GM18873 (cell line): Measurements from ENCODE around the gene PLXNB2.
"Not testable (repeated sequence)": the region's sequence is repeated elsewhere in the genome, so short reads cannot be mapped to it uniquely, and the experiment has no call there.

ENCODE experiments used
- ATAC-seq: cut with Tn5 transposase; IDR thresholded peaks from one replicate; pipeline ENCODE4 v1.9.1; 2021; ENCODE audit warnings: mild to moderate bottlenecking, moderate library complexity, moderate number of reproducible peaks; ENCODE audit not compliant: unreplicated experiment, low FRiP score

The PLXNB2 gene

DNA sequence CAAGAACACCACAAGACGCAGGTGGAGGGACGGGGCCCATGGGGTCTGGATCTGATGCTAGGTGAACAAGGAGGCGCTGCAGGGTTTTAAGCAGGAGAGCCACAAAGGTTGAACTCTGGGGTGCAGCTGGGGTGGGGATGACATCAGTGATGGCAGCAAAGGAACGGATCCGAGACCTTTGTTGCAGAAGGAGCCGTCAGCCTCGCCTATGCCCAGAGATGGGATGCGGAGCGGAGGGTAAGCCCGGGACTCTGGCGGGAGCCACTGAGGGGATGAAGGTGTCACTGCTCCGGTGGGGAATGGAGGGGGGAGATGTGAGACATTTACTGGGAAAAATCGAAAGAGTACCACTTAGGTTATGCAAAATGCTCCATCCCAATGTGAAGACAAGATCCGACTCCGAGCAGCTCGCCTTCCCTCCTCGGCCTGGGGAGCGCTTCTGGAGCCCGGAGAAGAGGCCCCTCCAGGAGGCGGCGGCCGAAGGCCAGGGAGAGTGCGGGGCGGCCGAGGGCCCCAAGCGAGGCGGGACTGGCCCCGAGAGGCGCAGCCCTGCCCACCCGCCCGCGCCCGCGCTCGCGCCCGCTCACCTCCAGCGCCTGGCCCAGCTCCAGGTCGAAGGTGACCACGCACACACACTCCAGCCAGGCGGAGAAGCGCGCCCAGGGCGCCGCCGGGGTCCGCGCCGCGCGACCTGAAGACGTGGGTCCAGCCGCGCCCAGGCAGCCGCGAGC is 18.9 kb upstream of the PLXNB2 start:
- no peak for ATAC-seq

DNA sequence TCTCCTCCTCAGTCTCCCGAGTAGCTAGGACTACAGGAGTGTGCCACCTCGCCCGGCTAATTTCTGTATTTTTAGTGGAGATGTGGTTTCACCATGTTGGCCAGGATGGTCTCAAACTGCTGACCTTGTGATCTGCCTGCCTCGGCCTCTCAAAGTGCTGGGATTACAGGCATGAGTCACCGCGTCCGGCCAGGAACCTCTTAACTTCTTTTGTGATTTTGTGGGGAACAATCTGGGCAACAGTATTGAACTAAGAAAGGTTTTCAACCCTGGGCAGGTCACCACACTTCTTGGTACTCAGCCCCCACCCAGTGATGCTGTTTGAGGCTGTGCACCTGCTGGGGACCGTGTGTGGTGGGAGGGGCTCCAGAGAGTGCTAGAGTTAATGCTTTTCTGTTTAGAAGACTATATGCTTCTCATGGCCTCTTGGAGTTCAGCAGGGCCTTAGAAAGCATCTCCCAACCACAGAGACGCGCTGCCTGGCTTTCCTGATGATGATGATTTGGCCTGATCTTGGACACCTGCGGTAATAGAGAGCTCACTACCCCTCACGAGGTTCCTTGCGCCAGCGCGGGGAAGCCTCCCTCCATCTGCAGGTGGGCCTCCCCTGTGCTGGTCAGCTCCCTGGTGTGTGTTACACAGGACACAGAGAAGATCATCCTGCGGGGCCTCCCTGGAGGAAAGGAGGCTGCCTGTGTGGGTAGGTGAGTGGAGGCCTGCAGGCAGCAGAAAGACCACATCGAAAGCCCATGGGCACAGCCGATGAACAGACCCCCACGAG is 18.2 kb upstream of the PLXNB2 start:
- ATAC-seq: no peak

DNA sequence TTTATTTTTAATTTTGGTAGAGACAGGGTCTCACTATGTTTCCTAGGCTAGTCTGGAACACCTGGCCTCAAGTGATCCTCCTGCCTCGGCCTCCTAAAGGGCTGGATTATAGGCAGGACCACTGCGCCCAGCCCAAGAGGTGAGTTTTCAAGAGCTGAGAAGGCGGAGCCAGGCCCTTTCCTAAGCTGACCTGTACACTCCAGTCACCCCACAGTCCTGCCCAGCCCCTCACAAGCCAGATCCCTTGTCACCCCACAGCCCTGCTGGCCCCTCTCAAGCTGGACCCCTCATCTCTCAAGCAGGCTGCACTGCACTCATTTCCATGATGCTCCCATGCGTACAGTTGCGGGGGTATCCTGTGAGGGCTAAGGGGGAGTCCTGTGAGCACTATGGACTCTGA is 16.5 kb upstream of the PLXNB2 start:
- ATAC-seq: no peak

DNA sequence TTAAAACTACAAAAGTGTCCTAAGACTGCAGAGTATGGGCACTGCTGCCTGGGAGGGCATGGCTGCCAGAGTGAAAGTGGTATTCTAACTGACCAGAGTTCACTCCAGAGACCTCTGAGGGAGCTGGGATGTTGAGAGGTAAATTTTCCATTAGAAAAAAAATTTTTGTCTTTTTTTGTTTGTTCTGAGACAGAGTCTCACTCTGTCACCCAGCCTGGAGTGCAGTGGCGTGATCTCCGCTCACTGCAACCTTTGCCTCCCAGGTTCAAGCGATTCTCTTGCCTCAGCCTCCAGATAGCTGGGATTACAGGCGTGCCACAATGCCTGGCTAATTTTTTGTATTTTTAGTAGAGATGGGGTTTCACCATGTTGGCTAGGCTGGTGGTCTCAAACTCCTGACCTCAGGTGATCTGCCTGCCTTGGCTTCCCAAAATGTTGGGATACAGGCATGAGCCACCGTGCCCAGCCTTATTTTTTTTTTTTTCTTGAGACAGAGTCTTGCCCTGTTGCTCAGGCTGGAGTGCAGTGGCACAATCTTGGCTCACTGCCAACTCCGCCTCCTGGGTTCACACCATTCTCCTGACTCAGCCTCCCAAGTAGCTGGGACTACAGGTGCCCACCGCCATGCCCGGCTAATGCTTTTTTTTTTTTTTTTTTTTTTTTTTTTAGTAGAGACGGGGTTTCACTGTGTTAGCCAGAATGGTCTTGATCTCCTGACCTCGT is 15.1 kb upstream of the PLXNB2 start:
- not testable (repeated sequence) for ATAC-seq

DNA sequence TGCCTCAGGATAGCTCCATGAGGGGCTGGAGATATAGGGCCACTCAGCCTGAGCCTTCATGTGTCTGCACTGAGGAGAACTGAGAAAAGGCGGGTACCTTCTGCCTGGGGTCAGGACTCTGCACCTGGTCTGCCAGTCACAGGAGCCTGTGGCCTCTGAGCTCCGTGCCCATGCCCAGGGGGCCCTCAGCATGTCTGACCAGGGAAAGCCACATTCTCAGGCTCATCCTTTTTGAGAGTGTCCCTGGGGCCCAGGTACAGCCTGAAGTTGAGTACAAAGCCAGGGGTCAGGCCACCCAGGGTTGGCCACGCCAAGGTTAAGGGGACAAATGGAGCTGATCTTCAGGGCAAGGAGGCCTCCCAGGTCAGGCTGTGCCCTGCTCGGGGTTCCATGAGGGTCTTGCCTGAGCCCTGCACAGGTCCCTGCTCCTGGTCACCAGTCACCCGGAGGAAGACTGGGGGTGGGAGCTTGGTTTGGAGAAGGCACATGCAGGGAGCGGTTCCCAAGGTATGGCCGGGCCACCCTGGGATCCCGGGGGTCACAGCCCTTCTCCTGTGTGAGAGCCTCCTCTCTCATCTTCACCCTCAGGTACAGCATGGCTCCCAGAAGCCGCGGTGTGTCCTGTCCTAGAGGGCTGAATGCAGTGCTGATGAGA is 13.4 kb upstream of the PLXNB2 start:
- ATAC-seq: no peak

DNA sequence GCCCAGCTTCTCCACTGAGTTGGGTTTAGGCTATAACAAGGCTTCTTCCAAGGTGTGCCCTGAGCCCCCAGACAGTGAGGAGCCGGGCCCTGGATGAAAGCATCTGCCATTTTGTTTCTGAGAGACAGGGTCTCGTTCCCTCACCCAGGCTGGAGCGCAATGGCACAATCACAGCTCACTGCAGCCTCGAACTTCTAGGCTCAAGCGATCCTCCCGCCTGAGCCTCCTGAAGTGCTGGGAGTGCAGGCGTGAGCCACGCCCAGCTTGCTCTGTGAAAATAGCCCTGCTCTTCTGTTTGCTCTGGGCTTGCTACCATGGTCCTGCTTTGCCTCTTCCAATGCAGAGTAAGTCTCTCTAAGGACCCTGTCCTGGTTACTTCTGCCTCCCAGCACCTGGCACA is 12.7 kb upstream of the PLXNB2 start:
- no peak for ATAC-seq

DNA sequence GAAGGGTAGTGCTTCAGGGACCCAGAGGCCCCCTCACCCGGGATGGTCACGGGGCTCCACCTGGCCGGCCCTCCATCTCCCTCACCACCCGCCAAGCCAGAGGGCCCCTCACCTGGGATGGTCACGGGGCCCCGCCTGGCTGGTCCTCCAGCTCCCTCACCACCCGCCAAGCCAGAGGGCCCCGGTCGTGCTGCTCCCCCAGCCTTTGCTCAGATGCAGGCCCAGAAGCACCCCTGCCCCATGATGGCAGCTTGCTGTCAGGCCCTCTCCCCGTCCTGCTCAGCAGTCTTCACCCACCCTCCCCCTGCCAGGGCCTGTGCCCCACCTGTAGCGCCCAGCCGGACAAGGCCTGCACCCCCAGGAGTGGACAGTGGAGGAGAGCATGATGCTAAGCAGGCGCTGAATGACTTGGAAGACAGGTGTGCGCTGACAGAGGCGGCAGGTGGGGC is 12.1 kb upstream of the PLXNB2 start:
- no peak for ATAC-seq

DNA sequence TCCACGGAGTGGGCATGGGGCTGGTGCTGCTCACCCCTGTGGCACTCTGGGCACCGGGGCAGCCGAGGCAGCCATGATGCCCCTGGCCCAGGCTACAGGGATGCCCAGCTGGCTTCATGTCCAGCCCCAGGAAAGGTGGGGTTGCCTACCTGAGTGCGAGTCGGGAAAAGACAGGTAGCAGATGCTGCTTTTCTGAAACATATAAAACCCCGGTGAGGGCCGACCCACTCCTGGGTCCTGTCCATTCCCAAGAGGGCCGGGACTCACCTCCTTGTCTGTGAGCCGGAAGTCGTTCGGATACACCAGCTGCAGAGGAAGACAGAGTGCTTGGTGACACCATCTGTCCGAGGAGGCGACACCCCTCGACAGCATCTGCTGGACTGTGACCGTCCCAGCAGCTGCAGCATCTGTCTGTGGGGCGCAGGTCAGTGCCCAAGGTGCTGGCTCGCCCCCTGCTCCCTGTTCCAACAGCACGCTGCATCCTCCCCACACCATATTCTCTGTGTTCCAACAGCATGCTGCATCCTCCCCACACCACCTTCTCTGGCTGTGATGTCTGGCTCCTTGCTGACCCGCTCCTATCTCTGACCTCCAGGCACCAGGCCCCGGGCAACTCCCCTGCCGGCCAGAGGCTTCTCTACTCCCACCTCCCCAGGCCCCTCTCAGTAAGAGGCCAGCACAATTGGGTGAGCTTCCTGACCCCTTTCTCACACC is 11.4 kb upstream of the PLXNB2 start:
- ATAC-seq: no peak

DNA sequence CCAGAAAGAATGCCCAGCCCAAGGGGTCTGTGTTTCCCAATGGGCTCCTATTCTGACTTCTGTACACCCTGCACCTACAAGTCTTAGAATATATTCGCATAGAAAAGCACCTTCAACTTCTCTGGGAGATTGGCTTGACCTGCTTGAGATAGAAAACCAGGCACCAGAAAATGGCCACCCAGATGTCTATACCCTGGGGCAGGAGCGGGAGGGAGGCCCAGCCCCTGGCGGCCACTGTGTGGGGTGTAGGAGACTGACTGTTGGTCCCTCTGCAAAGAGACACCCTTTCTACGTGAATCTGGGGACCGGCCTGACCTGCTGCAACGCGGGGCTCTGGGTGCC is 10.9 kb upstream of the PLXNB2 start:
- no peak for ATAC-seq

DNA sequence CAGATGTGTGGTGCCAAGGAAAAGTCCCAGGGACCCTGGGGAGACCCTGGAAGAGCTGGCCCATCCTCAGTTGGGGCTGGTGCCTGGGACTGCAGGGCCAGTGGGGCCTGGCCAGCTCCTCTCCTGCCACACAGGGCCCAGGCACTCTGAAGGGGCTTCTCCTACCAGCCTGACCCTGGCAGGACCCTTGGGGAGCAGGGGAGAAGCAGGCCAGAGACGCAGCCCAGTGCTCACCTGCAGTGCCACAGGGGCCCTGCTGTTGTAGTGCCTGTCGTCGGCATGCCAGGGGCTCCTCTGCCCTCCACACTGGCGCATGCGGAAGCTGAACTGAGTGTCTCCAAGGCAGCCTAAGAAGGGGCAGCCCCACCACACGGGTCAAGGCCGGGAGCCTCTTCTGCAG is 10.2 kb upstream of the PLXNB2 start:
- no peak for ATAC-seq

DNA sequence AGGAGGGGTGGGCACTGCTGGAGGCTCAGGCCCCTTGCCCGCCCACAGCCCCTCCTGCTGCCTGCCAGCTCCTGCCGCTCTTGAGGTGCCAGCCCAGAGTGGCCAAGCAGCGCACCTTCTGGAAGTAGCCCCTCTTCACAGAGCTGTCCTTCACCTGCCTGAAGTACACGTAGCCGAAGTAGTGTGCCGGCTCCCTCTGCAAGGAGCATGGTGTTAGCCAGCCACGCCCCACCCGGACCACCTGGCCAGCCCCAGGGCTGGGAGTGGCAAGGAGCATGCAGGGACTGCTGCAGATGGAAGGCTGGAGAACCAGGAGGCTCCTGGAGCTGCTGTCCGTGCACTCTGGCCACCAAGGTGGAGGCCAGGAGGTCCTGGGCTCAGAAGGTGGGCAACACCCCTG is 9.7 kb upstream of the PLXNB2 start:
- no peak for ATAC-seq

DNA sequence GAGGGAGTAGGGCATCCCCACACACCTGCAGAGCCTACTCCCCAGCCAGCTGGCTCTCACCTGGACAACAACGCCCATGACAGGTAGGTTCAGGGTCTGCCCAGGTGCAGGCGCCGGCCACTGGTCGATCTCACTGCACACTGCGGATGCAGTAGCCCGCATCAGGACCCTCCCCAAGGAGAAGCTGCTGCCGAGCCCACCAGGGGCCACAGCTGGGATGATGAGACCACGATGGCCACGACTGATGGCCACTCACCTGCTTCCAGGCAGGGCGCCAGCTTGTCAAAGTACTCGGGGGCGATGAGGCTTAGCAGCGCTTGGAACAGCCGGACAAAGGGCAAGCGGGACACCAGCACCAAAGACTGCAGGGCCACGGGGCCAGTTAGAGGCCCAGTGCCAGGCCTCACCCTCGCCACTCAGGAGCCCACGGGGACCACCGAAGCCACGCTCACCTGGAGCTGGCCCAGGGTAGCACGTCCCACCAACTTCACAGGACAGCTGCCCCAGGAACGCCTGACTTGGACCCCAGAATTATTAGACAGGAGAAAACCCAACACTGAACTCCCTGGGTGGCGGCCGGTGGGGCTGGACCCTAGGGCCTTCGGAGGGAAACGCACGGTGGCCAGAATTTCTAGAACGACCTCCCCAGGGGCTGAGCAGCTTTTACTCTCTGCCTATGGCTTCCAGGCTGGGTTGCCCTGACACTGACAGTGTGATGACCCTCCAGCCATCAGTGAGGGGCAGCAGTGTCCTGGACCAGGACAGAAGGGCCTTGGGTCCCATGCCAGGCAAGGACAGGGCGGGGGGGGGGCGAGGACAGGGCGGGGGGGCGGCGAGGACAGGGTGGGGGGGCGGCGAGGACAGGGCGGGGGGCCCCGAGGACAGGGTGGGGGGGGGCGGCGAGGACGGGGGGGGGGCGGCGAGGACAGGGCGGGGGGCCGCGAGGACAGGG is 8.9 kb upstream of the PLXNB2 start:
- no peak for ATAC-seq

DNA sequence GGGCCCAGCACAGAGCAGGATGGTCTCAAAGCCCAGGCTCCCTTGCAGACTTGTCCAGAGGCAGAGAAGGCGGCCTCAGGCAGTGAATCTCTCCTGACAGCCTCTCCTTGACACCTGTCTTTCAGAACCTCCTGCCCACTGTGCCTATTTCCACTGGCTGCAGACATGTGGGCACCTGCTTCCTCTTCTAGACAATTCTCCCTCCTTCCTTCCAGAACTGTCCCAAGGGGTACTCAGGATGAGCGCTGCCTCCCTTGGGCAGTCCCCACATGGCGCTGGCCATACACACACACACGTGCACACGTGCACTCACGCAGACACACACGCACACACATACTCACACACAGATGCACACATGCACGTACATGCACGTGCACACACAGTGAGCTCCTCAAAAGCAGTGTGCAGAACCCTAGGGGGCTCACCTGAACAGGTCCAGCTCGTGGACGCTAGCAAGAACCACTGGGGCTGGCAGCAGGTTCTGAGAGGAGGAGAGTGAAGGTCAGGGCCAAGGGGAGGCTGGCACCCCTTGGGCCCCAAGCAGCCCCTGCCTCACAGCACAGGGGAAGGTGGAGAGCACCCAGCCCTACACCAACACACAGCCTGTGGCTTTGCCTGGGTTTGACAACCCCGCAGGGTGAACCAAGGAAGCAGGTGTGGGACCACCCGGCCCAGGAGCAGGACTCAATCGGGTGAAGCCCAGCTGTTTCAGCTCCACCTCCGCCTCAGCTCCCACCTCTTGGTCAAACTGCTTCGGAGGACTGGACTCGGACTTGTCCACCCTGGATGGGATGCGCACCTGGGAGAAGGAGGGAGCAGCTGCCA is 8.1 kb upstream of the PLXNB2 start:
- ATAC-seq: peak; percentile 6

DNA sequence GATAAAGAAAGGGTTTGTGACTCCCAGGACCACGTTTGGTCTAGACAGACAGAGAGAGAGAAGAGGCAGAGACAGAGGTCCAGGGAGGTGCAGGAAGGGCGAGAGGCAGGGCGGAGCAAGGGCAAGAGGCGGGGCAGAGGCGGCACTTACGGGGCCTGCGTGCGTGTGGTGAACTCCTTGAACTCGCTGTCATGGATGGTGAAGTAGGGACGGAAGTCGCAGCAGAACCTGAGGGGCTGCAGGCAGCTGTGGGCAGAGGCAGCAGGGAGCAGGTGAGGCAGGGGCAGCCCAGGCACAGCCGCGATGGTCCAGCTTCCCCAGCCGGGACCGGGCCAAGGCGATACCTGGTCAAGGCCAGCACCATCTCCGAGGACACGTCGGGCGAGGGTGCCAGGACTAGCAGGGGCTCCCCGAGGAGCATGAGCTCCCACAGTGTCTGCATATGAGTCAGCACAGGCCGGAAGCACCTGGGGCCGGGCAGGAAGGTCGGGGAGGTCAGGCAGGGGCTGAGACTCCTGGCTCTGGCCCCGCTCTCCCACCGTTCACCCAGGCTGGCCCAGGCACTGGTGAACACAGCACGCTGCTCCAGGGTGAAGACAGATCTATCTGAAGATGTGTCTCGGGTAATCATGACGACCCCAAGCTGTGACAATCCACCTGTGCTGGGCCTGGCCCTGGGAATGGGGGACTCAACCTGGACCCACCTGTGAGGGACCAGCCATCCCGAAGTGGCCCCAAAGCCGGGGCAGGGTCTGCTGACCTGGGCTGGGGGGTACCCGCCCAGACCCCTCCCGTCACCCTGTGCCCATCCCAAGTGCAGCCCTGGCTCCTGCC is 7.2 kb upstream of the PLXNB2 start:
- ATAC-seq: peak; percentile 67

DNA sequence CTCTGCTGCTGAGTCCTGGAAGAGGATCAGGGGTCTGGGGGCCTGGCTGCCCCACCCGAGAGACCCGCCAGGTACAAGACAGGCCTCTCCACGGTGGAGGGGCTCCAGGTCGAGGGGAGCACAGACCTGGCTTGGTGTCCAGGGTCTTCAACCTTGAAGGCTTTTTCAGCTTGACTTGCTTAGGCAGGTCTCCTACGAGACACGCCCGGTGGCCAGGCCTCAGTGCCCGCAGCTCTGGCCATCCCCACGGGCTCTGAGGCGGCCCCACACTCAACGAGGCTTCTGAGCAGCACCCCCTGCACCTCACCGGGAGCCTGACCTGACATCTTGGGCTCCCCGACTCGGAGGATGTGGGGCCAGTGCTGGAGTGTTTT is 6.6 kb upstream of the PLXNB2 start:
- no peak for ATAC-seq

DNA sequence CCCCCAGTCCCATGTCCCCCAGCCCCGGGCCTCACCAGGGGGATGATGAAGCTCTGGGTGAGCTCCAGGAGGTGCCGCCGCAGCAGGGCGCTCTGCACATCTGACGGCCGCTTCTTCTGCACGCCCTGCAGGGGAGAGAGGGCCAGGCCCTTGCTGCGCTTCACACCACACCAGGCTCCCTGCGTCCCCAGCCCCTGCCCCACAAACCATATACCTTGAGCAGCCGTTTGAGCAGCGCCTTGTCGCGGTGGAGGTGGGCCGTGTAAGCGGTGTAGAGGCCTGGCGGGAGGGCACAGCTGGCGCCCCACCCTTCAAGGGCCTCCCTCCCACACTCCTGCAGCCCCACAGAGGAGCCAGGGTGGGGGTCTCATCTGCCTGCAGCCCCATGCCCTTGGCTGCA is 6.2 kb upstream of the PLXNB2 start:
- ATAC-seq: no peak

DNA sequence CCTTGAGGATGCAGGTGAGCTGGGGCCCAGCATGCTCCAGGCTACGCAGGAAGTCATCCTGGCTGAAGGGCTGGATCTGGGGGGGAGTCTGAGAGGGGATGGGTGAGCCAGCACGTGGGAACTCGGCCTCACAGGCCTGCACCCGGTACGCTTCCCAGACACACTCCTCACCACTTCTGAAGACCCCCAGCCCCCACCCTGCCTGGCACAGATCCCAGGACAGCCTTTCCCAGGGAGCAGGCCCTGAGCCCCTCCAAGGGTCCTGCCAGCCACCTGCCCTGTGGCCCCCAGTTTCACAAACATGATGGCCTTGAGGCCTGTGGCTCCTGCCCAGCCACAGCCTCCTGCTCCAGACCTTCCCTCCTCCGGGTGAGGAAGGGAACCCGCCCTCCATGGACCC is 5.6 kb upstream of the PLXNB2 start:
- no peak for ATAC-seq

DNA sequence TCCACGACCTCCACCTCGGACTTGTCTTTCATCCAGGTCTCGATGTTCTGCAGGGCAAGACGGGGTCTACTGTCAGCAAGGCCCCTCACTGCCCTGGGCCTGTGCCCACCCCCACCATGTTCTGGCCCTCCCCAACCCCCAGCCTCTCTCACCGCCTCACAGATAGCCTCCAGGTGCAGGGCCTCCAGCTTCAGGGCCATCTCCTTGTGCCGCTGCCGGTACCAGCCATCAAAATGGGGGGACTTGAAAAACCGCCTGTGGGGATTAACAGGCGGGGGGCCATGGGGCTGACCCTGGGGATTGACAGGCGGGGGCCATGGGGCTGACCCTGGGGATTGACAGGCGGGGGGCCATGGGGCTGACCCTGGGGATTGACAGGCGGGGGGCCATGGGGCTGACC is 4.9 kb upstream of the PLXNB2 start:
- ATAC-seq: no peak
